Astrocyte of the spinal cord (primary cell): ENCODE measurements around the gene SLC26A5.

Experiments used
- DNase-seq: peaks from one replicate; pipeline ENCODE4 v3.0.0; 2011; ENCODE audit warnings: low read depth, low spot score
- H3K4me3 ChIP-seq: 2 replicates; pipeline ENCODE4 v1.5.1; 2011; ENCODE audit warnings: low read depth, mild to moderate bottlenecking, low read length, moderate library complexity
- in situ Hi-C: cut with HindIII; loops from 2 replicates; pipeline ENCODE4 v1.10.0; 2017; ENCODE audit warnings: low sequenced_read_pairs
- TF ChIP-seq, protein P1 (sequence below): IDR thresholded peaks from 2 replicates; pipeline ENCODE4 v1.5.1; 2012; ENCODE audit warnings: low read depth, mild to moderate bottlenecking, low read length, inconsistent platforms

The SLC26A5 gene

DNA sequence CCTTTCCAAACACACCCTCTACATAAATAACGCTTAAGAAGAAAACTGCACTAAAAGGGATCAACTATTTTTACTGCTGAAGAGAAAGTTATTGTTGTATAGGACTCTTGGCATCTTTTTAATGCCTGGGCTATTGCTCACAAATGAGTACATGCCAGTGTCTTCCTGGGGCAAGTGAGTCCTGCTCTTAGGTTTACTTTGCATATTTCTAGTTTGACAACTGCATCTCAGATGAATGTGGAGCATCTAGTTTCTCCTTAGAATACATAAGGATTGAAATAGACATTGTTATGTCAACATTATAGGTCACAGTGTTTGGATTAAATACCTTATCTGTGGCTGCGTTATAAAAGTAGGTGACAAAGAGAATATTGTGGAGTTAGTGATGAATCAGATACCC, 54.0 kb downstream of the SLC26A5 start:
- TF ChIP-seq, protein P1, sequence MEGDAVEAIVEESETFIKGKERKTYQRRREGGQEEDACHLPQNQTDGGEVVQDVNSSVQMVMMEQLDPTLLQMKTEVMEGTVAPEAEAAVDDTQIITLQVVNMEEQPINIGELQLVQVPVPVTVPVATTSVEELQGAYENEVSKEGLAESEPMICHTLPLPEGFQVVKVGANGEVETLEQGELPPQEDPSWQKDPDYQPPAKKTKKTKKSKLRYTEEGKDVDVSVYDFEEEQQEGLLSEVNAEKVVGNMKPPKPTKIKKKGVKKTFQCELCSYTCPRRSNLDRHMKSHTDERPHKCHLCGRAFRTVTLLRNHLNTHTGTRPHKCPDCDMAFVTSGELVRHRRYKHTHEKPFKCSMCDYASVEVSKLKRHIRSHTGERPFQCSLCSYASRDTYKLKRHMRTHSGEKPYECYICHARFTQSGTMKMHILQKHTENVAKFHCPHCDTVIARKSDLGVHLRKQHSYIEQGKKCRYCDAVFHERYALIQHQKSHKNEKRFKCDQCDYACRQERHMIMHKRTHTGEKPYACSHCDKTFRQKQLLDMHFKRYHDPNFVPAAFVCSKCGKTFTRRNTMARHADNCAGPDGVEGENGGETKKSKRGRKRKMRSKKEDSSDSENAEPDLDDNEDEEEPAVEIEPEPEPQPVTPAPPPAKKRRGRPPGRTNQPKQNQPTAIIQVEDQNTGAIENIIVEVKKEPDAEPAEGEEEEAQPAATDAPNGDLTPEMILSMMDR: no peak
- DNase-seq: no peak
- in situ Hi-C loops: no loop called here
- no peak overlapping the region for H3K4me3 ChIP-seq

DNA sequence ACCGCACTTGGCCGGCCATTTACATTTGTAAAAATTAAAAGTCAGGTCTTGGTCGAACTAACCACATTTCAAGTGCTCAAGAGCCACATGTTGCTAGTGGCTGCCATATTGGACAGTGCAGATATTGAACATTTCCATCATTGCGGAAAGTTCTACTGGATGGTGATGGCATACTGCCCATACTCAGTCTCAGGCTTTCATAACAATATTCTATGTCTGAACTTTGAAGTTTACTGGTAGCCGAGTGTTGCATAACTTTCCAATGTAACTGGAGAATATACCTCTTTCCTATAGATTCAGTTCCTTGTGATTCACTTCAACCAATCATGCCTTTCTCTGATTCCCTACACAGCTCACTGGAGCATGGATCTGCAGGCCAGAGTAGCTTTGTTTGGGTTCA, 54.9 kb downstream of the SLC26A5 start:
- in situ Hi-C loops: no loop called here
- H3K4me3 ChIP-seq: no peak overlapping the region
- TF ChIP-seq, protein P1: no peak
- DNase-seq: no peak

DNA sequence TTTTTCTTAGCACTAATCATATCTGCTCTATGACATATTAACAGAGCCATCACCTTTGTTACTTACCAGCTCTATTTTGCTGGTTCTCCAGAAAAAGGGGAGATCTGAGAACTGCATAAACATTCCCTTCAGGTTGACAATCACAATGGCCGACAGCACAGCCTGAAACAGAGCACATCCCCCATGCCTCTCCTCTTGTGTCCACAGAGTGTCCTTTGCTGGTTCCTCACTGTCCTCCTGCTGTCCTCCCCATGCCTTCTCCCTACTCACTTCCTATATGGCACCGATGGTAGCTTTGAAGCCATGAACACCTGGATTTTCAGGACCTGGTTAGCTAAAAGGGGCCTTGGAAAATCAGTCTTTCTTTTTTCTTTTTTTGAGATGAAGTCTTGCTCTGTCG, 56.7 kb downstream of the SLC26A5 start:
- TF ChIP-seq, protein P1: no peak
- H3K4me3 ChIP-seq: no peak overlapping the region
- DNase-seq: no peak
- in situ Hi-C loops: no loop called here

DNA sequence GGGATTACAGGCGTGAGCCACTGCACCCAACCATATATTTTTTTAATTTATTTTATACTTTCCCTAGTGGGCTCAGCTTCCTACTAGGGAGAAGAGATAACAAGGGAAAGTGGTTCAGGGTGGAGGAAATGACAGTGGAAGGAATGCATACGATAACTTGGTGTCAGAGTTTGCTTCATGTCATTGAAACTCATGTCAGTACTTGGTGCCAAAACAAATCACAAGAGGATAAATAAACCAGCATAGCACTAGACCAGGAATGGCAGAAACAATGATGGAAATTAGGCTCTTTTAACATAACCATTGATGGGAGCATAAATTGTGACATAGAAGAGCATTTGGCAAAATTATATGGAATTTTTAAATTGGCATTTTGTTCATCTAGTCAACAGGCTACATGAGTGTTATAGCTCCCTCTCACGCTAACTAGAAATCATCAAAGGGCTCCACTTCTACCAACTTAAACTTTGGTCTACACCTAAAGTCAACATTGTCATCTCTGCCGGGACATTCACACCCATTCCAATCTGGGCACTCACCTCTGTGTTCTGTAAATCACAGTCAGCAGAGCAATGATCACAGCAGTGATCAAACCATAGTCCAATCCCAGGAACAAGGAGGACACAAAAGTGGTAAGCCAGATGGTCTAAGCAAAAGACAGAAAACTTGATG, 57.4 kb downstream of the SLC26A5 start:
- TF ChIP-seq, protein P1: no peak
- H3K4me3 ChIP-seq: no peak overlapping the region
- in situ Hi-C loops: no loop called here
- DNase-seq: no peak

DNA sequence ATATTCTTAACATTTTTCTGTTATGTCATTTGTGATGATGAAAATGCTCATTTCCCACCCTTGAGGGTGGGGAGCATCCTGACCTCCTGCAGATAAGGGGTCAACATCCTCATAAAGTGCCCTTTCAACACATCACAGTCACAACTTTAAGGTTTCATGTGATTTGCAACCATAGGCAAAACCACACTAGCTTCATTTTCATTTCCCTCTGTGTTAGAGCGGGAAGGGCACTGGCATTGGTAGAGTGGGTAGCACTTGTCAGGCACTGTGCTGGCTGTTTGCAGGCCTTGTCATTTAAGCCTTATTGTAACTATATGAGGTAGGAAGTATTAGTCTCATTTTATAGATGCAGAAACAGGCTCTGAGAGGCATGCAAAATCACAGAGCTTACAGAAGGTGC, 58.8 kb downstream of the SLC26A5 start:
- H3K4me3 ChIP-seq: no peak overlapping the region
- in situ Hi-C loops: no loop called here
- TF ChIP-seq, protein P1: no peak

DNA sequence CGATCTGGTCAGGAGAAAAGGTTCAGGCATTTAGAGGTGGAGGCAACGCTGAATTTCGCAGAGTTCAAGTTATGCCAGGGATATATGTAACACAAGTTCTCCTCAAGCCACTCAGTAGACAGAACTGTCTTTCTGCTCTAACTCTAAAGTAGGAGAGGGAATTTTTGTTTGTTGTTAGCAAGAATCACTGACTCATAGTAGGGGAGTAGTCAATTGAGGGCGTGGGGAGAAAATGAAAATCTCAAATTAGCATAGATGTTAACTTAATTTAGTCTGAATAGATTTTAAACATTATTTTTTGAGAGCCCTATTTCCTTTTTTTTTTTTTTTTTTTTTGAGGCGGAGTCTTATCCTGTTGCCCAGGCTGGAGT, 64.0 kb downstream of the SLC26A5 start:
- in situ Hi-C loops: no loop called here
- DNase-seq: no peak
- TF ChIP-seq, protein P1: no peak
- H3K4me3 ChIP-seq: no peak overlapping the region

More for the DNA sequence above, 58.8 kb downstream of the SLC26A5 start:
- no peak for DNase-seq
